Mucosa of stomach (tissue), 1 donor: ENCODE data around the gene CHST8.
"Not testable (repeated sequence)": the region's sequence is repeated elsewhere in the genome, so short reads cannot be mapped to it uniquely, and the experiment has no call there.

Source experiments
- H3K27me3 ChIP-seq: one replicate; pipeline ENCODE4 v1.7.0; 2013; ENCODE audit warnings: mild to moderate bottlenecking, low read length; ENCODE audit not compliant: control insufficient read depth, insufficient read depth
- H3K36me3 ChIP-seq: one replicate; pipeline ENCODE4 v1.7.0; 2013; ENCODE audit warnings: low read length; ENCODE audit not compliant: control insufficient read depth, insufficient read depth
- H3K4me1 ChIP-seq: one replicate; pipeline ENCODE4 v1.7.0; 2013; ENCODE audit warnings: mild to moderate bottlenecking, low read length; ENCODE audit not compliant: control insufficient read depth, insufficient read depth
- H3K4me3 ChIP-seq: one replicate; pipeline ENCODE4 v1.7.0; 2013; ENCODE audit warnings: low read length
- H3K9ac ChIP-seq: one replicate; pipeline ENCODE4 v1.7.0; 2013; ENCODE audit warnings: mild to moderate bottlenecking, low read length, moderate library complexity
- H3K9me3 ChIP-seq: one replicate; pipeline ENCODE4 v1.7.0; 2013; ENCODE audit warnings: mild to moderate bottlenecking, low read length, moderate library complexity; ENCODE audit not compliant: control insufficient read depth
- donor health status: Pancreatic carcinoma.

The CHST8 gene

DNA sequence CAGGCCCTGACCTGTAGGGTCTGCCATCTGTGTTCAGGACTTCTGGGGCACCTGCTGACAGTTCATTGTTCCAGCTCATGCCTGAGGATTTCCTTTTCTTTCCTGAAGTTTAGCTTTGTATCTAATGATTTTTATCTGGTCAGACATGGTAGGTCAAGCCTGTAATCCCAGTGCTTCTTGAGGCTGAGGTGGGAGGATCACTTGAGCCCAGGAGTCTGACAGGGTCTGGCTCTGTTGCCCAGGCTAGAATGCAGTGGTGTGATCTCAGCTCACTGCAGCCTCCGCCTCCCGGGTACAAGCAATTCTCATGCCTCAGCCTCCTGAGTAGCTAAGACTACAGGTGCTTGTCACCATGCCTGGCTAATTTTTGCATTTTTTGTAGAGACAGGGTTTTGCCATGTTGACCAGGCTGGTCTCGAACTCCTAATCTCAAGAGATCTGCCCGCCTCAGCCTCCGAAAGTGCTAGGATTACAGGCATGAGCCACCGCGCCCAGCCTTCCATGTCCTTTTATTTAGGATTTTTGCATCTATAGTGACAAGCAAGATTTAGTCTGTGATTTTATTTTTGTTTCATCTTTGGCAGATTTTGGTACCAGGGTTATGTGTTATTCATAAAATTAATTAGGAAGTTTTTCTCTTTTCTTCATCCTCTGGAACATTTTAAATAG is 33.2 kb downstream of the CHST8 start:
- no peaks in the 10 kb centered on the region for H3K27me3 ChIP-seq
- H3K4me1 ChIP-seq: no peaks in the 10 kb centered on the region
- H3K9ac ChIP-seq: no peak overlapping the region

DNA sequence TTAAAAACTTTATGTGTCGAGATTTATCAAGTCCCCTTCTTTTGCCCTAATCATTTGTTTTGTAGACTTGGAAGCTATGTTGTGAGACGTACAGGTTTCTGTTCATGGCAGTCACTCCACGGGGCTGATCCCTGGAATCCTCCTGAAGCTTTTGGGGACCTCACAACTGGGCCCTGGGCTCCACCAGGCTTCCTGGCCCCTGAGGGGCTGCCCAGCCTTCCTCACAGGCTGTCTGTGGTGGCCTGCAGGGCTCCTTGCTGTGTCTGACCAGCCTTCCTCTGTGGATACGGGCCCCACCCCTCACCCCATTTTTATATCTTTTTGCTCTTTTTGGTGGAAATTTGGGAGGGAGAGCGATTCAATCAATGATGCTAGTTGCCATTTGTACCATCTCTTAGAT is 38.1 kb downstream of the CHST8 start:
- H3K36me3 ChIP-seq: no peaks in the 10 kb centered on the region
- H3K4me1 ChIP-seq: no peaks in the 10 kb centered on the region
- no peak overlapping the region for H3K4me3 ChIP-seq
- H3K27me3 ChIP-seq: no peaks in the 10 kb centered on the region
- H3K9me3 ChIP-seq: no peaks in the 10 kb centered on the region
- no peak overlapping the region for H3K9ac ChIP-seq

More for the DNA sequence above, 33.2 kb downstream of the CHST8 start:
- H3K36me3 ChIP-seq: no peaks in the 10 kb centered on the region
- H3K9me3 ChIP-seq: no peaks in the 10 kb centered on the region
- H3K4me3 ChIP-seq: no peak overlapping the region

DNA sequence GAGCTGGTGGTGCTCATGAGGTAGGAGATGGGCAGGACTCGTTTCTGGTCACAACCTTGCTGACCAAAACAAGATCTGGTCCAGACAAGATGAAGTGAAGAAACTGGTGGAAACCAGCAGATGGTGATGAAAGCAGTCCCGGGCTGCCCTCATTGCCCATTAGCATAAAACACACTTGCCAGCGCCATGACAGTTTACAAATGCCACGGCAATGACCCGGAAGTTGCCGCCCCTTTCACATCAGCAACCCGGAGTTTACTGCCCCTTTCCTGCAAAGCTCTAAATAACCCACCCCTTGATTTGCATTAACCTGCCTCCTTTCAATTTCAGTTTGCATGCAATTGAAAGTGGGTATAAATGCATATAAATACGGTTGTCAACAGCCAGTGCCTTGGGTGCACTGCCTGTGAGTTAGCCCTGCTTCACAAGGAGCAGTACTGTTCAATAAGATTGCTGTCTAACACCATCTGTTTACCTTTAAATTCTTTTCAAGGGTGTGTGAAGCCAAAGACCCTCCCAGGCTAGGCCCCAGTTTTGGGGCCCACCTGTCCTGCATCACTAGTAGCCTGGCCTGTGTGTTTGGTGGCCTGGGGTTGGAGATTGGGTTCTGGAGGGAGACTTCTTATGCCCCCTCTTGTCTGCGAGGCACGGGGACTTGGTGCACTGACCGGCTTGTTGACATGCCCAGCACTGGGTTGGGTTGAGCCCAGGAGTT is 38.8 kb downstream of the CHST8 start:
- Histone ChIP-seq H3K27me3 (no peaks in the 10 kb centered on the region), H3K9ac (no peak overlapping the region), H3K36me3 (no peaks in the 10 kb centered on the region), H3K4me3 (no peak overlapping the region), H3K9me3 (no peaks in the 10 kb centered on the region), H3K4me1 (no peaks in the 10 kb centered on the region)

DNA sequence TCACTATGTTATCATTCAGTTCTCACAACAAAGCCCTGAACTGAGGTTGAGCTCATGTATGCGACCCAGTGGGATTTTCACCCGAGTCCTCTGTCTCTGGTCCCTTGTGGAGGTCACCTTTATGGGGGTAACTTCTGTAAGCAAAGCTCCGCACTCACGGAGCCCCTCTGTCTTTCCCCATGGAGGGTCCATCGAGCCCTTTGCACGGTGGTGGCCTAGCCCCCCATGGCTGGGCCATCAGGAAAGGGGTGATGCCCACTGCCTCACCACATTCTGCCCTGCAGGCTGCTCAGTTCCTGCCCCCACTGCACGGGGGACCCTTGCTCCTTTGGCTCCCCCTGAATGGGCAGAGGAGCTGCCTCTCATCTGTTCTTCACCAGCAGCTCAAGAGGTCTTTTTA is 39.6 kb downstream of the CHST8 start:
- no peak overlapping the region for H3K9ac ChIP-seq
- H3K36me3 ChIP-seq: no peaks in the 10 kb centered on the region
- H3K4me1 ChIP-seq: no peaks in the 10 kb centered on the region
- H3K4me3 ChIP-seq: no peak overlapping the region
- H3K9me3 ChIP-seq: no peaks in the 10 kb centered on the region
- H3K27me3 ChIP-seq: no peaks in the 10 kb centered on the region

DNA sequence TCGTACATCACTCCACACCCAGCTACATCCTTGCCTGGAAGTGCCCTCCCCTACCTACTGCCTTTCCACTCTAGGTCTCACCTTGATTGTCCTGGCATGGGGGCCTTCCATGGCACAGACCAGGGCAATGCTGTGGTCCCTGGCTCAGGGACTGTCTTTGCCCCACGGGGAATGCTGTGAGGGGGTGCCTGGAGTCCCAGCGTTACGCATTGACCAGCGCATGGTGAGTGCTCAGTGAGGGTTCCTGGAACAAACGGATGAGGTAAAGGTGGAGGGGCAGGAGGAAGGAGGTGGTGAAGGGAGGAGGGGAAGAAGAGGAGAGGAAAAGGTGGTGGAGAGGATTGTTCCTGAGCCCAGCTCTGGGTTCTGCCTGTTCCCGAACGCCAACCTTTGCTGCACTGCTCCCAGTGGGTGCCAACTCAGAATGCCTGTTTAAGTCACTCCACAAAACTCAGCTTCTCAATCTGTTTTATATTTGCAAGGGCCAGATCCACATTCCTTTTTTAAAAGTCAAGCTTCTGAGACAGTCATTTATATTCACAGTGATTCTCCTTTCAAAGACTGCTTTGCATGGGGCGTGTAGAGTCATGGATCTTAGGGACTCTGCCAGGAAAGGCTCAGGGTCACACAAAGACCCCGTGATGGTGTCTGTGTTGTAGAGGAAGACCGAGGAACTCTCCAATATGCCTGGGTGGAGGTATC is 40.8 kb downstream of the CHST8 start:
- no peak overlapping the region for H3K4me3 ChIP-seq
- H3K4me1 ChIP-seq: no peaks in the 10 kb centered on the region
- H3K36me3 ChIP-seq: no peaks in the 10 kb centered on the region
- no peaks in the 10 kb centered on the region for H3K27me3 ChIP-seq
- no peaks in the 10 kb centered on the region for H3K9me3 ChIP-seq
- no peak overlapping the region for H3K9ac ChIP-seq

DNA sequence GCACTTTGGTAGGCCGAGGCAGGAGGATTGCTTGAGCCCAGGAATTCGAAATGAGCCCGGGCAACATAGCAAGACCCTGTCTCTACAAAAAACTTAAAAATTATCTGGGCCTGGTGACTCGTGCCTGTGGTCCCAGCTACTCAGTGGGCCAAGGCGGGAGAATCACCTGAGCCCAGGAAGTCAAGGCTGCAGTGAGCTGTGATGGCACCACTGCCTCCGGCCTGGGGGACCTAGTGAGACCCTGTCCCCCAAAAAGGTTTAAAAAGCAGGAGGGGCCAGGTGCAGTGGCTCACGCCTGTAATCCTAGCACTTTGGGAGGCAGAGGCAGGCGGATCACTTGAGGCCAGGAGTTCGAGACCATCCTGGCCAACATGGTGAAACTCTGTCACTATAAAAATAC is 41.6 kb downstream of the CHST8 start:
- not testable (repeated sequence) for H3K9me3 ChIP-seq, H3K9ac ChIP-seq, H3K36me3 ChIP-seq, H3K27me3 ChIP-seq, H3K4me3 ChIP-seq, H3K4me1 ChIP-seq

DNA sequence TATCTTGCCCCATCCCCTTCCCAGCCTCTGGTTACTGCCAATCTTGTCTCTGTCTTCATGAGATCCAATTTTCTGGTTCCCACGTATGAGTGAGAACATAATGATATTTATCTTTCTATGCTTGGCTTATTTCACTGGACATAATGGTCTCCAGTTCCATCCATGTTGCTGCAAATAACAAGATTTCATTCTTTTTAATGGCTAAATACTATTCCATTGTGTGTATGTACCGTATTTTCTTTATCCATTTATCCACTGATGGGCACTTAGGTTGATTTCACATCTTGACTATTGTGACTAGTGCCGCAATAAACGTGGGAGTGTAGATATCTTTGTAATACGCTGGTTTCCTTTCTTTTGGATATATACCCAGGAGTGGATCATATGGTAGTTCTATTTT is 43.0 kb downstream of the CHST8 start:
- H3K9me3 ChIP-seq: no peaks in the 10 kb centered on the region
- no peaks in the 10 kb centered on the region for H3K4me1 ChIP-seq
- no peaks in the 10 kb centered on the region for H3K36me3 ChIP-seq
- H3K27me3 ChIP-seq: no peaks in the 10 kb centered on the region
- no peak overlapping the region for H3K4me3 ChIP-seq
- no peak overlapping the region for H3K9ac ChIP-seq

DNA sequence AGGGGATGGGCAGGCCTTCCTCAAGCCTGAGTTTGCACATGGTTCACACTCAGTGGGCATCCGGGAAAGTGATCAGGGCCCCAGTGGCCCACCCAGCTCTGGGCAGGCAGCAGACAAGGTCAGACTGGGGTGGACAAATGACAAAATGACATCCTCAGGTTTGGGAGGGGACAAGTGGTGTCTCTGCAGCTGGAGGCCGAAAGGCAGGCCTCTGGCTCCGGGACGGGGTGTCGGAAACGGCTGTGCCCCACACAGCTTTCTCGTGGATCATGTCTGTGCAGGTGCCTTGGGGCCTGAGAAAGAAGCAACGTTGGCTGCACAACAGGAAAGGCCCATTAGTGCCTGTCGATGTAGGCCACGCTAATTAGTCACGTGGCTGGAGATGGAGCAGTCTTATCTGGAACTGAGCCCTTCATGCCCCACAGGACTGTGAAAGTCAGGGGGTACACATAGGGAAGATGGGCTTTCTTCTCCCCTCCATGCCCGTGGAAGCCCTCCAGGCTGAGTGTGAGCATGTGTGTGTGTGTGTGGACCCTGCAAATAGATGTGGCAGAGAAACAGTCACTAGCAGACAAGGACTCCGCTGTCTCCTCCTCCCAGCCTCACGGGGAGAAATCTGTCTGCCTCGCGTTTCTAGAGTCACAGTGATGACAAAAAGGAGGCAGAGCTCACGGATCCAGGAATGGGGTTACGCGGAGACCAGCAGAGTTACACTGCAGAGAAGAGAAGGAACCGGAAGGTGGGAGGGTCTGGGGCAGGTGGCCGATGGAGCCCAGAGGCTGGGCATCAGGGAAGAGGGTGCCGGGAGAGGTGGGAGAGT is 44.2 kb downstream of the CHST8 start:
- Histone ChIP-seq H3K9me3 (no peaks in the 10 kb centered on the region), H3K36me3 (no peaks in the 10 kb centered on the region), H3K27me3 (no peaks in the 10 kb centered on the region), H3K9ac (no peak overlapping the region), H3K4me1 (no peaks in the 10 kb centered on the region), H3K4me3 (no peak overlapping the region)

DNA sequence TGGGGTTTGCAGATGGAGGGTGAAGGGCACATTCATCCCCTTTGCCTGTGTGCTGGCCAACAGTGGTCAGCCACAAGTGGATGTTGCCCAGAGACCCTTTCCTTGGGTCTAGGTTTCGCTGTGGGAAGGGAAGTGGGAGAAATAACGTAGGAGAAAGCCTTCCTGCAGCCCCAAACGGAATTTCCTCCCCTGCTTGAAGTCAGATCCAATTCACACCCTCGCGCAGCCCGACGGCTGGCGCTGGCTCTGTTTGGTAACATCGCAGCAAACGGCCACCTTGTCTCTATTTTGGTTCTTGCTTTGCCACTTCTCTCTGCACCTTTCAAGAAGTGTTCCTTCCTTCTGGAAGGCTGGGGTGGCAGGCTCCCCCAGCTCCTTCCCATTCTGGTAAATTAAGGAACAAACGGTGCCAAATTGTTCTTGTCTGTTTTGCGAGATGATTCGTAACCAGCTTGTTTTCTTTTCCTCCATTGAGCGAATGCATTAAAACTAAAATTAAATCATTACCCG is 45.4 kb downstream of the CHST8 start:
- no peaks in the 10 kb centered on the region for H3K27me3 ChIP-seq
- no peaks in the 10 kb centered on the region for H3K36me3 ChIP-seq
- no peak overlapping the region for H3K4me3 ChIP-seq
- no peaks in the 10 kb centered on the region for H3K9me3 ChIP-seq
- H3K9ac ChIP-seq: no peak overlapping the region
- H3K4me1 ChIP-seq: no peaks in the 10 kb centered on the region

DNA sequence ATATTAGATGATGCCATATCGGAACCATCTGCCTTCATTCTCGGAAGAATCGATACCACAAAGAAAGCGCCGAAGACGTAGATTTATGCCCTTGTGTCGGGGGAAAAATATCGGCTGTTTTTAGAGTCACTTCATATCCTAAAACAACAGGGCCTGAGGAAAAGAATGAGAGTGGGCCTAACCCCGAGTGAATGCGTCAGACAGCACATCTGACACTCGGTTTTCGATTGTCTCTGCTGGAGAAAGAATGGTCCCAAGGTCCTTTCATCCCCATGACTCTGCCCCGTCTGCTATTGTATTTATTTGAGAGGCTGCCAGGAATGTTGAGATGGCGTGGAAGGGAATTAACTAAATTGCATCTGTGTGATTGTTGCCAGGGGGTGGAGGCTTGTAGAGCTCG is 46.1 kb downstream of the CHST8 start:
- no peaks in the 10 kb centered on the region for H3K27me3 ChIP-seq
- H3K9me3 ChIP-seq: no peaks in the 10 kb centered on the region
- no peaks in the 10 kb centered on the region for H3K36me3 ChIP-seq
- H3K4me1 ChIP-seq: no peaks in the 10 kb centered on the region
- no peak overlapping the region for H3K9ac ChIP-seq
- no peak overlapping the region for H3K4me3 ChIP-seq

DNA sequence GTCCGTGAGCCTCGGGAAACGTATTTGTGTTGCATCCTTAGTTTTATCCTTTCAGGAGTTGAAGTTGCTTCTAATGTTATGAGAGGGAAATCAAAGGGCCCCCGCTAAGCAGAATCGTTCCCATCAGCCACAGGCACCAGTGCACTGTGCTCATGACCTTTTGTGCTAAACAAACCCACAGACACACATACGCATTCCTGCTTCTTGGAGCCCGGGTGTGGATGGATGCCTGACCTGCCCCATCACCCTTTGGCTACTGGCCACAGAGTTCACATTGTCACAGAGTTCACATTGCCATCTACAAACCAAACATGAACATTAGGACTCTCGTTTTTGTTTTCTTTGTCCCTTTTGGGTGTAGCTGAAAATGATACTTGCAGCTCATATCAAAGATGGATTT is 47.2 kb downstream of the CHST8 start:
- H3K27me3 ChIP-seq: no peaks in the 10 kb centered on the region
- no peaks in the 10 kb centered on the region for H3K9me3 ChIP-seq
- no peak overlapping the region for H3K9ac ChIP-seq
- H3K36me3 ChIP-seq: no peaks in the 10 kb centered on the region
- no peaks in the 10 kb centered on the region for H3K4me1 ChIP-seq
- no peak overlapping the region for H3K4me3 ChIP-seq
